Measurements from ENCODE around the gene PCNP.
"Not testable (repeated sequence)": the region's sequence is repeated elsewhere in the genome, so short reads cannot be mapped to it uniquely, and the experiment has no call there.

Gene PCNP

GRCh38 chr3:101561630-101562328, 12.2 kb upstream of the PCNP start, which contains the start of gene TRMT10C:
TRMT10C (plus strand) TSS chr3:101561868; CDS start chr3:101564782, 2,914 bp downstream.
- in situ Hi-C loops (cut with MboI; ENCODE audit: low sequenced_read_pairs), result no loop called here

GRCh38 chr3:101567528-101568317, 6.3 kb upstream of the PCNP start:
- in situ Hi-C loops (cut with MboI; ENCODE audit: low sequenced_read_pairs), result no loop called here

- in situ Hi-C loops (cut with MboI; ENCODE audit: low sequenced_read_pairs), result no loop called here
Observed at GRCh38 chr3:101571028-101571895, 2.7 kb upstream of the PCNP start.

GRCh38 chr3:101574388-101575112, 570 bp downstream of the PCNP start:
- in situ Hi-C loops (cut with MboI; ENCODE audit: low sequenced_read_pairs), result no loop called here

GRCh38 chr3:101577286-101577685, 3.3 kb downstream of the PCNP start:
- in situ Hi-C loops (cut with MboI; ENCODE audit: low sequenced_read_pairs), result no loop called here

- in situ Hi-C loops (cut with MboI; ENCODE audit: low sequenced_read_pairs), result no loop called here
Observed at GRCh38 chr3:101588616-101589015, 14.6 kb downstream of the PCNP start.

GRCh38 chr3:101591071-101591470, 17.1 kb downstream of the PCNP start:
- in situ Hi-C loops (cut with MboI; ENCODE audit: low sequenced_read_pairs), result no loop called here

GRCh38 chr3:101602731-101603130, 28.8 kb downstream of the PCNP start:
- in situ Hi-C loops (cut with MboI; ENCODE audit: low sequenced_read_pairs), result no loop called here

GRCh38 chr3:101603184-101603583, 29.2 kb downstream of the PCNP start:
- in situ Hi-C loops (cut with MboI; ENCODE audit: low sequenced_read_pairs), result no loop called here

- in situ Hi-C loops (cut with MboI; ENCODE audit: low sequenced_read_pairs), result not testable (repeated sequence)
Observed at GRCh38 chr3:101605398-101605797, 31.4 kb downstream of the PCNP start.

- in situ Hi-C loops (cut with MboI; ENCODE audit: low sequenced_read_pairs), result no loop called here
Observed at GRCh38 chr3:101611023-101611422, 37.0 kb downstream of the PCNP start.

- in situ Hi-C loops (cut with MboI; ENCODE audit: low sequenced_read_pairs), result not testable (repeated sequence)
Observed at GRCh38 chr3:101613014-101613413, 39.0 kb downstream of the PCNP start.

GRCh38 chr3:101615525-101615924, 41.5 kb downstream of the PCNP start:
- in situ Hi-C loops (cut with MboI; ENCODE audit: low sequenced_read_pairs), result no loop called here

GRCh38 chr3:101617478-101617877, 43.5 kb downstream of the PCNP start:
- in situ Hi-C loops (cut with MboI; ENCODE audit: low sequenced_read_pairs), result no loop called here

- in situ Hi-C loops (cut with MboI; ENCODE audit: low sequenced_read_pairs), result no loop called here
Observed at GRCh38 chr3:101618726-101619125, 44.7 kb downstream of the PCNP start.

- in situ Hi-C loops (cut with MboI; ENCODE audit: low sequenced_read_pairs), result no loop called here
Observed at GRCh38 chr3:101619734-101620133, 45.8 kb downstream of the PCNP start.

GRCh38 chr3:101623656-101624055, 49.7 kb downstream of the PCNP start:
- in situ Hi-C loops (cut with MboI; ENCODE audit: low sequenced_read_pairs), result no loop called here

GRCh38 chr3:101624857-101625256, 50.9 kb downstream of the PCNP start:
- in situ Hi-C loops (cut with MboI; ENCODE audit: low sequenced_read_pairs), result no loop called here

- in situ Hi-C loops (cut with MboI; ENCODE audit: low sequenced_read_pairs), result no loop called here
Observed at GRCh38 chr3:101625879-101626278, 51.9 kb downstream of the PCNP start.

- in situ Hi-C loops (cut with MboI; ENCODE audit: low sequenced_read_pairs), result no loop called here
Observed at GRCh38 chr3:101629219-101629618, 55.2 kb downstream of the PCNP start.

Measured in hTERT RPE-1 (cell line).